ENCODE results near the gene CLK2.

DNA sequence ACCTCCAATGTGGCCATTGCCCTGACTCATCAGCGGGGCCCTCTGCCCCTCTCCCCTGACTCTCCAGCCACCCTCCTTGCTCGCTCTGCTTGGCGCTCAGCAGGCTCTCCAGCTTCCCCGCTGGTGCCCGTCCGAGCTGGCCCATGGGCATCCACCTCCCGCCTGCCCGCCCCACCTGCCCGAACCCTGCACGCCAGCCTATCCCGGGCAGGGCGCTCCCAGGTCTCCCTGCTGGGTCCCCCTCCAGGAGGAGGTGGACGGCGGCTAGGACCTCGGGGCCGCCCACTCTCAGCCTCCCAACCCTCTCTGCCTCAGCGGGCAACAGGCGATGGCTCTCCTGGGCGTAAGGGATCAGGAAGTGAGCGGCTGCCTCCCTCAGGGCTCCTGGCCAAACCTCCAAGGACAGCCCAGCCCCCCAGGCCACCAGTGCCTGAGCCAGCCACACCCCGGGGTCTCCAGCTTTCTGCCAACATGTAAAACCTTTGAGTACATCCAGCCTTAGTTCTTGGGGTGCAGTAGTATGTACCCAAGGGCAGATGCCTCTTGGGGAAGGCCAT is 14.8 kb upstream of the CLK2 start:
- no peak for TF ChIP-seq CTCF (conservative IDR thresholded peaks at IDR 0.05 in 1 of 2, IDR thresholded peaks at IDR 0.05 in 1 of 2; ENCODE audit: extremely low read depth in 1 of 2, insufficient read depth in 1 of 2, low read depth in 1 of 2, low read length in 2 of 2)
- TF ChIP-seq EZH2 (IDR thresholded peaks at IDR 0.05; ENCODE audit: borderline replicate concordance, low read length), result no peak

Data from mammary epithelial cell (primary cell).